IPS DF 19.7 (cell line): Measurements from ENCODE around the gene C4B.
"Not testable (repeated sequence)": the region's sequence is repeated elsewhere in the genome, so short reads cannot be mapped to it uniquely, and the experiment has no call there.

Experiments
- DNase-seq: peaks from one replicate; pipeline ENCODE4 v3.0.0-alpha.2; 2013; ENCODE audit warnings: low read depth, low spot score

Gene C4B

GRCh38 chr6:31980998-31981397, 33.6 kb upstream of the C4B start:
- DNase-seq: not testable (repeated sequence)

GRCh38 chr6:31981744-31982143, 32.9 kb upstream of the C4B start, which contains the start of gene C4A:
C4A (plus strand) TSS chr6:31982057; CDS start chr6:31982108, 51 bp downstream.
- DNase-seq: not testable (repeated sequence)

DNA sequence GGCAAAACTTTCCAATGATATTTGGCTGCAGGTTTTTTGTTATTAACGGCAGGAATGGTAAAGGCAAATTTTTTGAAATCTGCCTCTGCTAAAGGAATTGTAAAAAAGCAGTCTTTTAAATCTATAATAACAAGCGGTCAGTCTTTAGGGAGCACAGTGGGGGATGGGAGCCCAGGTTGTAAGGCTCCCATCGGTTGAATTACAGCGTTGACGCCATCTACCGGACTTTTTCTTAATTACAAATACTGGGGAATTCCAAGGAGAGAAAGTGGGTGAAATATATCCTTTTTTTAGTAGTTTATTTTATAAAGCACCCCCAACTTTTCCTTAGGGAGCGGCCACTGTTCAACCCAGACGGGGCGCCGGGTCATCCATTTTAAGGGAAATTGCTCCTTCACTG, 25.2 kb upstream of the C4B start:
- DNase-seq: not testable (repeated sequence)

GRCh38 chr6:31994421-31994820, 20.2 kb upstream of the C4B start:
- not testable (repeated sequence) for DNase-seq

DNA sequence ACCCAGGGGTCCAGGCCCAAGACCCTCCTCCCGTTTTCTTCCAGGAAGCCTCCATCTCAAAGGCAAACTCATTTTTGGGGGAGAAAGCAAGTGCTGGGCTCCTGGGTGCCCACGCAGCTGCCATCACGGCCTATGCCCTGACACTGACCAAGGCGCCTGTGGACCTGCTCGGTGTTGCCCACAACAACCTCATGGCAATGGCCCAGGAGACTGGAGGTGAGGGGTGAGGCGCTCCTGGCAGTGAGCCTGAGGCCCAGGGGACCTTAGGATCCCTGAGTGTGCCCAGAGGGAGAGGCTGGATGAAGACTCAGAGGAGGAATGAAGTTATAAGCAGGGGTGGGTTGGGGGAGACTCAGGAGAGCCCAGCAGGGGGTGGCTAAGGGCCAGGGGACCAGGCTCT, 18.2 kb upstream of the C4B start:
- not testable (repeated sequence) for DNase-seq

DNA sequence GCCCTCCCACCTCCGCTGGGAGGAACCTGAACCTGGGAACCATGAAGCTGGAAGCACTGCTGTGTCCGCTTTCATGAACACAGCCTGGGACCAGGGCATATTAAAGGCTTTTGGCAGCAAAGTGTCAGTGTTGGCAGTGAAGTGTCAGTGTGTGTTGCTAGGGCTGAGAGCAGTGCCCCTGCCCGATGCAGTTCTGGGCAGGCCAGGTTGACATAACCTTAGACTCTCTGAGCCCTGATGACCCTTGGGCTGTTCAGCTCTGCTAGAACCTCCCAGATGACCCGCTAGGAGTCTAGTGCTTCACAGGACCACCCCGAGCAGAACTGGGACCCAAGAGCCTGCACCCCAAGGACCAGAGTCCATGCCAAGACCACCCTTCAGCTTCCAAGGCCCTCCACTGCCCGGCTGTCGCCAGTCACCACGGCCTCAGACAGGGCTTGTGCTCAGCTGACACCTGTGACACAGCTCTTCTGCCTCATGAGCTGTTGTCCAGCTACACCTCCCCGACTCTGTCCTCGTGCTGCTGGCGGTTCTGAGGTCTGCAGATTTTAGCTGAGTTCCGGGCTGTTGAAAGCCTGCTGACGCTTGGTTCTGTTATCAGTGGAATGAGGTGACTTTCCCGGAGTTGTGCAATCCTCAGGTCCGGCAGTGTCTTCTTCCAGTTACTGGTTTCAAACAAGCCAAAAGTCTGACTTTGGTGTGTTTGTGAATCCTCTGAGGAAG, 11.9 kb upstream of the C4B start:
- not testable (repeated sequence) for DNase-seq

DNA sequence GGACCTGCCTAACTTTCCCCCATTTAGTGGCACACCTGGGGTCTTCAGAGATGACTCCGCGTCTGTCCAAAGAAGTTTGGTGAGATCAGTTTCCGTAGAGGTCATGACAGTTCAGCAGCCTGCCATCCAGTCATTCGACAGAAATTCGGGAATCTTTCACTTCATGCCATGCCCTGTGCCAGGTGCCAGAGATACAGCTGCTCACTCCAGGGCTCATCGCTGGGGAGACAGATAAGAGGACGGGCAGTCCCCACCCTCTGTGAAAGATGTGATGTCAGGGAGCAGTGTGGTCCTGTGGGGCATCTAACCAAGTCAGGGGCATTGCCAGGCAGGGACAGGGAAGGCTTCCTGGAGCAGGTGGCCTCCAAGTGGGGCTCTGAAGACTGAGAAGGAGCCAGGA, 11.3 kb upstream of the C4B start:
- DNase-seq: not testable (repeated sequence)

- DNase-seq: not testable (repeated sequence)
These were observed 10.2 kb upstream of the C4B start for GRCh38 chr6:32004393-32004792.

GRCh38 chr6:32004864-32005537, 9.6 kb upstream of the C4B start:
- DNase-seq: not testable (repeated sequence)

GRCh38 chr6:32005538-32005880, 9.1 kb upstream of the C4B start:
- DNase-seq: not testable (repeated sequence)

GRCh38 chr6:32005991-32006529, 8.5 kb upstream of the C4B start:
- DNase-seq: not testable (repeated sequence)

DNA sequence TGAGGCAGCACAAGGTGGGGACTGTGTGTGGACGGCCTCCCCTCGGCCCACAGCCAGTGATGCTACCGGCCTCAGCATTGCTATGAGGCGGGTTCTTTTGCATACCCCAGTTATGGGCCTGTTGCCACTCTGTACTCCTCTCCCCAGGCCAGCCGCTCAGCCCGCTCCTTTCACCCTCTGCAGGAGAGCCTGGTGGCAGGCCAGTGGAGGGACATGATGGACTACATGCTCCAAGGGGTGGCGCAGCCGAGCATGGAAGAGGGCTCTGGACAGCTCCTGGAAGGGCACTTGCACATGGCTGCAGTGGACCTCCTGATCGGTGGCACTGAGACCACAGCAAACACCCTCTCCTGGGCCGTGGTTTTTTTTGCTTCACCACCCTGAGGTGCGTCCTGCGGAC, 7.5 kb upstream of the C4B start:
- not testable (repeated sequence) for DNase-seq

- not testable (repeated sequence) for DNase-seq
These were observed 6.6 kb upstream of the C4B start for GRCh38 chr6:32008037-32008436.

GRCh38 chr6:32008616-32009015, 6.0 kb upstream of the C4B start:
- DNase-seq: not testable (repeated sequence)

DNA sequence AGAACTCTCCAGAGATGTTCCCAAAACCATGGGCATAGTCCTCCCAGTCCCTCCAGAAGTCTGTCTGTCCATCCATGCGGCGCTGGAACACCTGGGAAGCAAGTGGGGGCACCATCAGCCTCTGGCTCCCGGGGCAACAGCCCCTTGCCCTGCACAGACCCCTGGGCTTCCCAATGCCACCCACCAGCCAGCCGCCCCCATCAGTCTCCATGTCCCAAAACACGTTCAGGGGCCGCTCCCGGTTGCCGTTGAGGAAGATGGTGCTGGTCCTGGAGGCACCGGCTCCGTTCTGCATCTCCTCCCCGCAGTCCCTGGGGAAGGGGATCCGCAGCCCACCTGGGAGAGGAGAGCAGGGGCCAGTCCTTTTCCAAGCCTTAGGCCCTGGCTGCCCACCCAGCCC, 5.1 kb upstream of the C4B start:
- DNase-seq: not testable (repeated sequence)

- not testable (repeated sequence) for DNase-seq
These were observed 3.6 kb upstream of the C4B start for GRCh38 chr6:32010856-32011530.

DNA sequence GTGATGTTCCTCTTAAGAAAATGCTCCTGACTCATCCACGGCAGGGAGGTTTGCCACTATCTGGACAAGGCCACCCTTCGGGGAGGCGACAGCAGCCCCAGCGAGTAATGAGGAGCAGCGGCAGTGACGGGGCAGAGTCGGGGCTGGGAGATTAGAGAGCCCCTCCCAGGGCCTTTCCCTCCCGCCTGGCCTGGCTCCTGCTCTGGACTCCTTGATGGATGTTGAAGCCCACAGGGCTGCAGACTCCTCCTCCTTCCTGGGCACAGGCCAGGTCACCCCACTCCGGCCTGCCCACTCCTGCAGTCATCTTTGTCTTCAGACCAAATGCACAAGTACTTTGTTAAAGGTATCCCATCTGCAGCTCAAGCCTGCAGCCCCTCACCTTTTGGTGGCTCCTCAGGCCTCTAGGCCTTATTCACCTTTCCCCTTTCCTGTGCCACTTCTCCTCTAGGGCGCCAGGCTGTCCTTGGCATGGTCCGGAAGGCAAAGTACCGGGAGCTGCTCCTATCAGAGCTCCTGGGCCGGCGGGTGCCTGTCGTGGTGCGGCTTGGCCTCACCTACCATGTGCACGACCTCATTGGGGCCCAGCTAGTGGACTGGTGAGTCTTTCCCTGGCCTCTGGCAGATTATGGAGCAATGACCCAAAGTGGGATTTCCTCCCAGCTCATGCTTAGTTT, 1.5 kb upstream of the C4B start:
- not testable (repeated sequence) for DNase-seq

- not testable (repeated sequence) for DNase-seq
These were observed 857 bp upstream of the C4B start for GRCh38 chr6:32013738-32014137.

GRCh38 chr6:32022100-32022499, 7.5 kb downstream of the C4B start:
- DNase-seq: not testable (repeated sequence)

GRCh38 chr6:32028631-32029030, 14.0 kb downstream of the C4B start:
- not testable (repeated sequence) for DNase-seq

- DNase-seq: not testable (repeated sequence)
These were observed 15.0 kb downstream of the C4B start for GRCh38 chr6:32029553-32029952.
